Suppressor macrophage treated with lipopolysaccharide for 1 hour (primary cell): ENCODE results near the gene DIAPH3.
"Not testable (repeated sequence)": the region's sequence is repeated elsewhere in the genome, so short reads cannot be mapped to it uniquely, and the experiment has no call there.

Experiments
- DNase-seq, 3 donors: peaks; one replicate each; pipeline ENCODE4 v3.0.0-alpha.2; 2020 to 2022

Gene DIAPH3

GRCh38 chr13:60163478-60164233 lies at the start of gene DIAPH3:
DIAPH3 (minus strand) TSS chr13:60163928; CDS start chr13:60163766, 162 bp downstream.
- DNase-seq = peak; percentile 96 to 97 (median 97)

- no peak for DNase-seq
Measured at GRCh38 chr13:60213236-60213744, 49.6 kb upstream of the DIAPH3 start.

- no peak for DNase-seq
Measured at GRCh38 chr13:60211548-60211947, 47.8 kb upstream of the DIAPH3 start.

GRCh38 chr13:60210510-60211330 lies 47.0 kb upstream of the DIAPH3 start:
- DNase-seq = no peak

- DNase-seq = not testable (repeated sequence)
Measured at GRCh38 chr13:60205499-60205898, 41.8 kb upstream of the DIAPH3 start.

- DNase-seq = no peak
Measured at GRCh38 chr13:60201286-60201685, 37.6 kb upstream of the DIAPH3 start.

- DNase-seq = not testable (repeated sequence)
Measured at GRCh38 chr13:60195893-60196292, 32.2 kb upstream of the DIAPH3 start.

GRCh38 chr13:60182907-60183306 lies 19.2 kb upstream of the DIAPH3 start:
- no peak for DNase-seq

- DNase-seq = no peak
Measured at GRCh38 chr13:60178327-60178726, 14.6 kb upstream of the DIAPH3 start.

- DNase-seq = no peak
Measured at GRCh38 chr13:60175571-60175970, 11.8 kb upstream of the DIAPH3 start.

- no peak for DNase-seq
Measured at GRCh38 chr13:60174113-60174512, 10.4 kb upstream of the DIAPH3 start.

- no peak for DNase-seq
Measured at GRCh38 chr13:60172111-60172510, 8.4 kb upstream of the DIAPH3 start.

GRCh38 chr13:60170414-60170813 lies 6.7 kb upstream of the DIAPH3 start:
- peak in 2 of 3 donors; percentile 10 to 23 for DNase-seq

- no peak for DNase-seq
Measured at GRCh38 chr13:60169239-60170031, 5.7 kb upstream of the DIAPH3 start.

- DNase-seq = no peak
Measured at GRCh38 chr13:60167121-60167520, 3.4 kb upstream of the DIAPH3 start.

- DNase-seq = no peak
Measured at GRCh38 chr13:60165391-60166099, 1.8 kb upstream of the DIAPH3 start.

GRCh38 chr13:60164234-60164889 lies 634 bp upstream of the DIAPH3 start:
- no peak for DNase-seq

- no peak for DNase-seq
Measured at GRCh38 chr13:60162096-60162495, 1.6 kb downstream of the DIAPH3 start.

GRCh38 chr13:60158321-60158801 lies 5.4 kb downstream of the DIAPH3 start:
- no peak for DNase-seq

- DNase-seq = no peak
Measured at GRCh38 chr13:60155978-60156377, 7.8 kb downstream of the DIAPH3 start.

- DNase-seq = no peak
Measured at GRCh38 chr13:60152904-60153303, 10.8 kb downstream of the DIAPH3 start.

- no peak for DNase-seq
Measured at GRCh38 chr13:60152114-60152513, 11.6 kb downstream of the DIAPH3 start.
